ENCODE data around the gene PPP1R1C. TPM values are rescaled to one million over a fixed set of nuclear protein-coding genes. Genes with fewer than 3 reads are reported as not detected.

The PPP1R1C gene
- total and polyA plus RNA-seq, 2 donors (not counting 1 experiment from before 2014, with no cell fraction given) = not detected

GRCh38 chr2:182101263-182101662, 115.6 kb downstream of the PPP1R1C start:
- intact Hi-C loops (cut with micrococcal nuclease) = no loop called here
- Histone ChIP-seq H3K27me3 (replicated peaks in 1 of 4; ENCODE audit: control extremely low read depth in 1 of 4, control insufficient read depth in 3 of 4, insufficient read depth in 4 of 4, low read length in 3 of 4) (peaks cover 0 to under 1% (median 0%) of the 10 kb centered on the region in 4 experiments), H3K36me3 (replicated peaks in 1 of 2; ENCODE audit: control extremely low read depth in 1 of 2, control insufficient read depth in 1 of 2, extremely low read depth in 1 of 2, insufficient read depth in 2 of 2, low read length in 1 of 2) (no peaks in the 10 kb centered on the region), H3K4me3 (ENCODE audit: control extremely low read depth in 1 of 5, extremely low read depth in 1 of 5, insufficient read depth in 1 of 5, low read depth in 2 of 5, low read length in 4 of 5) (no peak overlapping the region), H4K20me1 (ENCODE audit: control insufficient read depth, insufficient read depth, low read length, poor library complexity, severe bottlenecking) (no peaks in the 10 kb centered on the region), H2AFZ (ENCODE audit: insufficient read depth, low read depth, low read length, poor library complexity, severe bottlenecking) (no peak overlapping the region), H3K27ac (ENCODE audit: low read length in 2 of 2) (no peak overlapping the region), H3K9ac (ENCODE audit: low read length) (no peak overlapping the region), H3K4me1 (ENCODE audit: control insufficient read depth in 2 of 2, insufficient read depth in 2 of 2, low read length in 2 of 2) (no peaks in the 10 kb centered on the region), H3K79me2 (ENCODE audit: control insufficient read depth, insufficient read depth, low read length) (no peaks in the 10 kb centered on the region), H3K4me2 (replicated peaks; ENCODE audit: low read depth, low read length, poor library complexity, severe bottlenecking) (no peak overlapping the region), H3K9me3 (ENCODE audit: control extremely low read depth in 1 of 3, control insufficient read depth in 2 of 3, insufficient read depth in 1 of 3, low read length in 2 of 3) (peaks cover 0 to 2% (median 0%) of the 10 kb centered on the region in 3 donors)
- DNase-seq (no peak), ATAC-seq (ENCODE audit: low read depth) (no peak)
- Mint-ChIP-seq H3K27me3 (no peaks in the 10 kb centered on the region), H3K4me3 (no peak overlapping the region), H3K4me1 (peaks cover 2% of the 10 kb centered on the region), H3K27ac (no peak overlapping the region), H3K9me3 (ENCODE audit: insufficient read depth) (no peaks in the 10 kb centered on the region)
- POLR2A ChIA-PET = no interaction called here
- TF ChIP-seq CTCF (IDR thresholded peaks at IDR 0.05) (peak; percentile 15), EZH2 (IDR thresholded peaks at IDR 0.05; ENCODE audit: borderline replicate concordance, insufficient read depth, low read depth, low read length, poor library complexity, severe bottlenecking) (no peak)
- CTCF ChIA-PET = no interaction called here

GRCh38 chr2:182103526-182103925, 117.9 kb downstream of the PPP1R1C start:
- ChIA-PET POLR2A (no interaction called here), CTCF (no interaction called here)
- no peaks in the 10 kb centered on the region for H3K4me1 ChIP-seq (ENCODE audit: control insufficient read depth in 2 of 2, insufficient read depth in 2 of 2, low read length in 2 of 2)
- H3K27me3 ChIP-seq (replicated peaks in 1 of 4; ENCODE audit: control extremely low read depth in 1 of 4, control insufficient read depth in 3 of 4, insufficient read depth in 4 of 4, low read length in 3 of 4) = no peaks in the 10 kb centered on the region
- no peaks in the 10 kb centered on the region for H3K9me3 Mint-ChIP-seq (ENCODE audit: insufficient read depth)
- no peaks in the 10 kb centered on the region for H3K27me3 Mint-ChIP-seq
- peaks cover 0 to 4% (median 0%) of the 10 kb centered on the region in 3 donors for H3K9me3 ChIP-seq (ENCODE audit: control extremely low read depth in 1 of 3, control insufficient read depth in 2 of 3, insufficient read depth in 1 of 3, low read length in 2 of 3)
- no peak overlapping the region for H3K4me3 ChIP-seq (ENCODE audit: control extremely low read depth in 1 of 5, extremely low read depth in 1 of 5, insufficient read depth in 1 of 5, low read depth in 2 of 5, low read length in 4 of 5)
- no peak for ATAC-seq (ENCODE audit: low read depth)
- H3K27ac ChIP-seq (ENCODE audit: low read length in 2 of 2) = no peak overlapping the region
- H2AFZ ChIP-seq (ENCODE audit: insufficient read depth, low read depth, low read length, poor library complexity, severe bottlenecking) = no peak overlapping the region
- no peak overlapping the region for H3K27ac Mint-ChIP-seq
- no peaks in the 10 kb centered on the region for H4K20me1 ChIP-seq (ENCODE audit: control insufficient read depth, insufficient read depth, low read length, poor library complexity, severe bottlenecking)
- no peak overlapping the region for H3K4me3 Mint-ChIP-seq
- WGBS (ENCODE audit: insufficient coverage) = 87% methylated on average over 3 of the region's 5 CpGs
- intact Hi-C loops (cut with micrococcal nuclease) = no loop called here
- no peaks in the 10 kb centered on the region for H3K79me2 ChIP-seq (ENCODE audit: control insufficient read depth, insufficient read depth, low read length)
- no peak overlapping the region for H3K9ac ChIP-seq (ENCODE audit: low read length)
- H3K4me1 Mint-ChIP-seq = no peaks in the 10 kb centered on the region
- no peak overlapping the region for H3K4me2 ChIP-seq (replicated peaks; ENCODE audit: low read depth, low read length, poor library complexity, severe bottlenecking)
- DNase-seq = no peak
- H3K36me3 ChIP-seq (replicated peaks in 1 of 2; ENCODE audit: control extremely low read depth in 1 of 2, control insufficient read depth in 1 of 2, extremely low read depth in 1 of 2, insufficient read depth in 2 of 2, low read length in 1 of 2) = no peaks in the 10 kb centered on the region
- TF ChIP-seq EZH2 (IDR thresholded peaks at IDR 0.05; ENCODE audit: borderline replicate concordance, insufficient read depth, low read depth, low read length, poor library complexity, severe bottlenecking) (no peak), CTCF (IDR thresholded peaks at IDR 0.05) (no peak)
